GM12878 (cell line): ENCODE results near the gene STK33. TPM values are rescaled to one million over a fixed set of nuclear protein-coding genes. Genes with fewer than 3 reads are reported as not detected.

ENCODE experiments used
- FOXK2 ChIP-seq: fragments of 450-650 bp; IDR thresholded peaks from 2 replicates; pipeline ENCODE4 v1.6.1; 2017; ENCODE audit warnings: mild to moderate bottlenecking, moderate library complexity
- JUNB ChIP-seq: IDR thresholded peaks from 2 replicates; pipeline ENCODE4 v1.6.1; 2016; ENCODE audit warnings: antibody characterized with exemption, mild to moderate bottlenecking
- NR2C2 ChIP-seq: IDR thresholded peaks from 2 replicates; pipeline ENCODE4 v1.6.1; 2011; ENCODE audit warnings: borderline replicate concordance, low read depth; ENCODE audit not compliant: control insufficient read depth, insufficient read length
- PAX8 ChIP-seq: fragments of 450-650 bp; IDR thresholded peaks from 2 replicates; pipeline ENCODE4 v1.6.1; 2017; ENCODE audit warnings: mild to moderate bottlenecking, moderate library complexity
- PML ChIP-seq: IDR thresholded peaks from 2 replicates; pipeline ENCODE4 v1.6.1; 2012; ENCODE audit warnings: low read length, inconsistent platforms
- SMAD5 ChIP-seq: IDR thresholded peaks from 2 replicates; pipeline ENCODE4 v1.6.1; 2016; ENCODE audit warnings: antibody characterized with exemption, low read depth
- SMC3 ChIP-seq: IDR thresholded peaks from 2 replicates; pipeline ENCODE4 v1.6.1; 2011; ENCODE audit warnings: low read length, improper control_type of control experiment, borderline replicate concordance
- SP1 ChIP-seq: IDR thresholded peaks from one replicate; pipeline ENCODE4 v1.6.1; 2011; ENCODE audit warnings: low read depth, low read length
- SPI1 ChIP-seq: IDR thresholded peaks from 2 replicates; pipeline ENCODE4 v1.6.1; 2011; ENCODE audit warnings: low read depth, mild to moderate bottlenecking, low read length, moderate library complexity, borderline replicate concordance; ENCODE audit not compliant: insufficient read depth
- TBL1XR1 ChIP-seq: IDR thresholded peaks from 2 replicates; pipeline ENCODE4 v1.6.1; 2012; ENCODE audit warnings: low read depth, low read length, improper control_type of control experiment
- ZNF274 ChIP-seq: IDR thresholded peaks from one replicate; pipeline ENCODE4 v1.8.0; 2011; ENCODE audit not compliant: insufficient read length, insufficient read depth
- polyA plus RNA-seq, 11 experiments: library from polyadenylated mRNA; depleted of rRNA in 4 of 11; unstranded in 6 of 11; stranded (reverse) in 5 of 11; fragments of >200 nt; fragmentation: Nextera tagmentation in 4 of 11; fragmentation: Illumina TruSeq in 1 of 11; extraction: Ambion mirVana in 4 of 11; extraction: Trizol in 1 of 11; gene quantifications; 1 replicate in 1 of 11; 2 replicates in 10 of 11; pipeline versions ENCODE4 v1.2.1 to v1.2.3, GENCODE V29; 2011 to 2016; ENCODE audit warnings: inconsistent platforms in 2 of 11, missing spikeins in 2 of 11, low read depth in 1 of 11
- total RNA-seq, 4 experiments: library from RNA; depleted of rRNA in 3 of 4; stranded (reverse); fragments of >200 nt in 3 of 4; fragmentation: Illumina TruSeq in 1 of 4; extraction: Trizol in 1 of 4; gene quantifications; 2 replicates each; pipeline versions ENCODE4 v1.2.1 to v1.2.3, GENCODE V29; 2013 to 2021
- TF ChIP-seq, protein P1 (sequence below): IDR thresholded peaks from 2 replicates; pipeline ENCODE4 v1.6.1; 2011; ENCODE audit warnings: borderline replicate concordance, low read depth, mild to moderate bottlenecking, moderate library complexity, mixed read lengths, low read length; ENCODE audit not compliant: insufficient read depth; ENCODE audit errors: extremely low read length
- TF ChIP-seq, protein P2 (sequence below): IDR thresholded peaks from 2 replicates; pipeline ENCODE4 v1.6.1; 2012; ENCODE audit warnings: mild to moderate bottlenecking, low read depth, low read length
- TF ChIP-seq, protein P3 (sequence below): fragments of 450-650 bp; IDR thresholded peaks from 2 replicates; pipeline ENCODE4 v1.6.1; 2016; ENCODE audit warnings: mild to moderate bottlenecking, moderate library complexity, borderline replicate concordance

Gene STK33
- total and polyA plus RNA-seq, 10 of the 15 experiments (the other 5 are each of a cell fraction or from before 2014, with no cell fraction given): 5.2 to 27.3 (median 18.3) TPM

DNA sequence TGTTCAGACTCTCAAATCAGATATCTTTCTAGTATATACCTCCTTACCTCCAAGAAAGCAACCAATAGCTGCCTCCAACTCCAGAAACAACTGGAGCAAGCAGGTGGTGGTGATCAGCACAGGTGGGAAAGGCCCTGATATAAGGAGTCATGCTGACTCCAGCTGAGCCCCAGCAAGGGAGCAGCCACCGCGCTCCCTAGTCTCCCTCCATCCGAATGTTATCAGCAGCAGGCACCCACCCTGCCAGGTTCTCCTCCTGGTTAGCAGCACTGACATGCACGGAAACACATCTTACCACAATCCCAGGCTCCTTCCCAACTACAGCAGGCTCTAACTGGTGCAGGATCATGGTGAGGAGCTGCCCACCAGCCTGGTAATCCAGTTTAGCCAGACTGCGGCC lies 18.5 kb upstream of the STK33 start (continued):
- no peak for TF ChIP-seq SMAD5
- no peak for TF ChIP-seq SMC3
- no peak for TF ChIP-seq PML
- TF ChIP-seq, protein P1, sequence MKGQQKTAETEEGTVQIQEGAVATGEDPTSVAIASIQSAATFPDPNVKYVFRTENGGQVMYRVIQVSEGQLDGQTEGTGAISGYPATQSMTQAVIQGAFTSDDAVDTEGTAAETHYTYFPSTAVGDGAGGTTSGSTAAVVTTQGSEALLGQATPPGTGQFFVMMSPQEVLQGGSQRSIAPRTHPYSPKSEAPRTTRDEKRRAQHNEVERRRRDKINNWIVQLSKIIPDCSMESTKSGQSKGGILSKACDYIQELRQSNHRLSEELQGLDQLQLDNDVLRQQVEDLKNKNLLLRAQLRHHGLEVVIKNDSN: no peak
- no peak for TF ChIP-seq JUNB
- no peak for TF ChIP-seq SPI1
- TF ChIP-seq PAX8: no peak
- no peak for TF ChIP-seq NR2C2
- no peak for TF ChIP-seq SP1
- TF ChIP-seq ZNF274: no peak
- no peak for TF ChIP-seq TBL1XR1
- TF ChIP-seq, protein P2, sequence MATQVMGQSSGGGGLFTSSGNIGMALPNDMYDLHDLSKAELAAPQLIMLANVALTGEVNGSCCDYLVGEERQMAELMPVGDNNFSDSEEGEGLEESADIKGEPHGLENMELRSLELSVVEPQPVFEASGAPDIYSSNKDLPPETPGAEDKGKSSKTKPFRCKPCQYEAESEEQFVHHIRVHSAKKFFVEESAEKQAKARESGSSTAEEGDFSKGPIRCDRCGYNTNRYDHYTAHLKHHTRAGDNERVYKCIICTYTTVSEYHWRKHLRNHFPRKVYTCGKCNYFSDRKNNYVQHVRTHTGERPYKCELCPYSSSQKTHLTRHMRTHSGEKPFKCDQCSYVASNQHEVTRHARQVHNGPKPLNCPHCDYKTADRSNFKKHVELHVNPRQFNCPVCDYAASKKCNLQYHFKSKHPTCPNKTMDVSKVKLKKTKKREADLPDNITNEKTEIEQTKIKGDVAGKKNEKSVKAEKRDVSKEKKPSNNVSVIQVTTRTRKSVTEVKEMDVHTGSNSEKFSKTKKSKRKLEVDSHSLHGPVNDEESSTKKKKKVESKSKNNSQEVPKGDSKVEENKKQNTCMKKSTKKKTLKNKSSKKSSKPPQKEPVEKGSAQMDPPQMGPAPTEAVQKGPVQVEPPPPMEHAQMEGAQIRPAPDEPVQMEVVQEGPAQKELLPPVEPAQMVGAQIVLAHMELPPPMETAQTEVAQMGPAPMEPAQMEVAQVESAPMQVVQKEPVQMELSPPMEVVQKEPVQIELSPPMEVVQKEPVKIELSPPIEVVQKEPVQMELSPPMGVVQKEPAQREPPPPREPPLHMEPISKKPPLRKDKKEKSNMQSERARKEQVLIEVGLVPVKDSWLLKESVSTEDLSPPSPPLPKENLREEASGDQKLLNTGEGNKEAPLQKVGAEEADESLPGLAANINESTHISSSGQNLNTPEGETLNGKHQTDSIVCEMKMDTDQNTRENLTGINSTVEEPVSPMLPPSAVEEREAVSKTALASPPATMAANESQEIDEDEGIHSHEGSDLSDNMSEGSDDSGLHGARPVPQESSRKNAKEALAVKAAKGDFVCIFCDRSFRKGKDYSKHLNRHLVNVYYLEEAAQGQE: no peak
- TF ChIP-seq FOXK2: no peak
- TF ChIP-seq, protein P3, sequence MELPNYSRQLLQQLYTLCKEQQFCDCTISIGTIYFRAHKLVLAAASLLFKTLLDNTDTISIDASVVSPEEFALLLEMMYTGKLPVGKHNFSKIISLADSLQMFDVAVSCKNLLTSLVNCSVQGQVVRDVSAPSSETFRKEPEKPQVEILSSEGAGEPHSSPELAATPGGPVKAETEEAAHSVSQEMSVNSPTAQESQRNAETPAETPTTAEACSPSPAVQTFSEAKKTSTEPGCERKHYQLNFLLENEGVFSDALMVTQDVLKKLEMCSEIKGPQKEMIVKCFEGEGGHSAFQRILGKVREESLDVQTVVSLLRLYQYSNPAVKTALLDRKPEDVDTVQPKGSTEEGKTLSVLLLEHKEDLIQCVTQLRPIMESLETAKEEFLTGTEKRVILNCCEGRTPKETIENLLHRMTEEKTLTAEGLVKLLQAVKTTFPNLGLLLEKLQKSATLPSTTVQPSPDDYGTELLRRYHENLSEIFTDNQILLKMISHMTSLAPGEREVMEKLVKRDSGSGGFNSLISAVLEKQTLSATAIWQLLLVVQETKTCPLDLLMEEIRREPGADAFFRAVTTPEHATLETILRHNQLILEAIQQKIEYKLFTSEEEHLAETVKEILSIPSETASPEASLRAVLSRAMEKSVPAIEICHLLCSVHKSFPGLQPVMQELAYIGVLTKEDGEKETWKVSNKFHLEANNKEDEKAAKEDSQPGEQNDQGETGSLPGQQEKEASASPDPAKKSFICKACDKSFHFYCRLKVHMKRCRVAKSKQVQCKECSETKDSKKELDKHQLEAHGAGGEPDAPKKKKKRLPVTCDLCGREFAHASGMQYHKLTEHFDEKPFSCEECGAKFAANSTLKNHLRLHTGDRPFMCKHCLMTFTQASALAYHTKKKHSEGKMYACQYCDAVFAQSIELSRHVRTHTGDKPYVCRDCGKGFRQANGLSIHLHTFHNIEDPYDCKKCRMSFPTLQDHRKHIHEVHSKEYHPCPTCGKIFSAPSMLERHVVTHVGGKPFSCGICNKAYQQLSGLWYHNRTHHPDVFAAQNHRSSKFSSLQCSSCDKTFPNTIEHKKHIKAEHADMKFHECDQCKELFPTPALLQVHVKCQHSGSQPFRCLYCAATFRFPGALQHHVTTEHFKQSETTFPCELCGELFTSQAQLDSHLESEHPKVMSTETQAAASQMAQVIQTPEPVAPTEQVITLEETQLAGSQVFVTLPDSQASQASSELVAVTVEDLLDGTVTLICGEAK: no peak
